ENCODE measurements around the gene USP2.

USP2 gene

DNA sequence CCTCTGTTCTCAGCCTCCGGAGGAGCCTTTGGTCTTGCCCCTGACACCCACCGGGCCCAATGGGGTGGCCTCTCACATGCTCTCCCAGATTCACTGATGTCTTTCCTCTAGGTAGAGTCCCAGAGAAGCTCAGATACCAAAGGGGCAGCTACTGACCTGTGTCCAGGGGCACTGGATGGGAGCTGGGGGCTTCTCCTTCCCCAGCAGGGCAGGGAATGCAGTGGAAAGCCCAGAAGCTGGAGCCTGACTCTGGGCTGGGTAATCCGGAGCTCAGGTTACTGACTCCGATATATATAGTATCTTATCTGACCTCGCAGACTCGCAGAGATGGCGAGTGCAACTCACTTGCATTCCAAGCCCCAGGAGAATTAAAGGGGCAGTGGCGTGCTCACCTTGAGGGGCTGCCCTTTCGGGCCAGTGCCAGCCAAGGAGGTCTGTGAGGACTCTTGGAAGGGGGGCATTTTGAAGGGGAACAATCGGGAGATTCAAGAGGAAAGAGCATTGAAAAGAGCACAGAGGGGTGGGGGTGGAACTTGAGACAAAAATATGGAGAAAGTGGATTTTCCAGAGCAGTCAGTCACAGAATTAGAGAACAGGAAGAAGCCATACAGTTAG, 2.5 kb downstream of the USP2 start (continued):
- TF ChIP-seq PPARA (CRISPR knock-in tag; IDR thresholded peaks at IDR 0.05; ENCODE audit: borderline replicate concordance) (no peak), ZFP3 (CRISPR knock-in tag; IDR thresholded peaks at IDR 0.05) (no peak), CSDC2 (CRISPR knock-in tag; IDR thresholded peaks at IDR 0.05) (no peak)

DNA sequence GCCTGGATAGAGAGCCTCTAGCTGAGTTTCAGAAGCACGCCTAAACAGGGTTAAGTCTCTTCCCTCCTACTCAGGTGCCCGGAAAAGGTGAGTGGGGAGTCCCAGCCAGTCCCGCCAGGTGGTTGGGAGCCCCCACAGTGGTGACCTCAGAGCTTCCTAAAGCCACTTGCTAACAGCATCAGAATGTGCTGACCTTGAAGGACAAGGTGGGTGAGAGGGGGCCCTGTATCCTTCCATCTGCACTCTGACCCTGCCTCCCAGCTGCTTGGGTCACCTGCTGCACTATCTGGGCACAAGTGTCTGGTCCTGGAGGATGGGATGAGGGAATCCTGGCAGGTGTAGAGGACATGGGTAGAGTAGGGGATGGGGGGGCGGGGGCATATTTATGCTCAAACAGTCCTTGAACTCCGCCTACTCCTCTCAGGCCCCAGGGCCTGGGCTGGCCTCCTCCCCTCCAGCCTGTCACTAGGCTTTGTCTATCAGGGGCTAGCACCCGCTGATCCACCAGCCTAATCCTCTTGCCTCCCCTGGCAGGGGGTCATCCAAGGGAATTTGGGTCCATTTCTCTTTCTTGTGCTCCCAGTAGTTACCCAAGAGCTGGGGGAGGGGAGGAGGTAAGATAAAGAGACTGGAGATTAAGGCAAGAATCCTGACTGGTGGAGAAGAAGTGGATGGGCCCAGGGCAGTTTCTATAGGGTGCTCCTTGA, 3.4 kb downstream of the USP2 start:
- no peak for ATAC-seq
- TF ChIP-seq, protein P1, sequence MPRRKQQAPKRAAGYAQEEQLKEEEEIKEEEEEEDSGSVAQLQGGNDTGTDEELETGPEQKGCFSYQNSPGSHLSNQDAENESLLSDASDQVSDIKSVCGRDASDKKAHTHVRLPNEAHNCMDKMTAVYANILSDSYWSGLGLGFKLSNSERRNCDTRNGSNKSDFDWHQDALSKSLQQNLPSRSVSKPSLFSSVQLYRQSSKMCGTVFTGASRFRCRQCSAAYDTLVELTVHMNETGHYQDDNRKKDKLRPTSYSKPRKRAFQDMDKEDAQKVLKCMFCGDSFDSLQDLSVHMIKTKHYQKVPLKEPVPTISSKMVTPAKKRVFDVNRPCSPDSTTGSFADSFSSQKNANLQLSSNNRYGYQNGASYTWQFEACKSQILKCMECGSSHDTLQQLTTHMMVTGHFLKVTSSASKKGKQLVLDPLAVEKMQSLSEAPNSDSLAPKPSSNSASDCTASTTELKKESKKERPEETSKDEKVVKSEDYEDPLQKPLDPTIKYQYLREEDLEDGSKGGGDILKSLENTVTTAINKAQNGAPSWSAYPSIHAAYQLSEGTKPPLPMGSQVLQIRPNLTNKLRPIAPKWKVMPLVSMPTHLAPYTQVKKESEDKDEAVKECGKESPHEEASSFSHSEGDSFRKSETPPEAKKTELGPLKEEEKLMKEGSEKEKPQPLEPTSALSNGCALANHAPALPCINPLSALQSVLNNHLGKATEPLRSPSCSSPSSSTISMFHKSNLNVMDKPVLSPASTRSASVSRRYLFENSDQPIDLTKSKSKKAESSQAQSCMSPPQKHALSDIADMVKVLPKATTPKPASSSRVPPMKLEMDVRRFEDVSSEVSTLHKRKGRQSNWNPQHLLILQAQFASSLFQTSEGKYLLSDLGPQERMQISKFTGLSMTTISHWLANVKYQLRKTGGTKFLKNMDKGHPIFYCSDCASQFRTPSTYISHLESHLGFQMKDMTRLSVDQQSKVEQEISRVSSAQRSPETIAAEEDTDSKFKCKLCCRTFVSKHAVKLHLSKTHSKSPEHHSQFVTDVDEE (CRISPR knock-in tag; IDR thresholded peaks at IDR 0.05), result no peak
- no peak for TF ChIP-seq CSDC2 (CRISPR knock-in tag; IDR thresholded peaks at IDR 0.05)
- no peak for TF ChIP-seq PPARA (CRISPR knock-in tag; IDR thresholded peaks at IDR 0.05; ENCODE audit: borderline replicate concordance)
- TF ChIP-seq ARNTL (CRISPR knock-in tag; IDR thresholded peaks at IDR 0.05; ENCODE audit: borderline replicate concordance, low read depth), result no peak
- TF ChIP-seq, protein P2, sequence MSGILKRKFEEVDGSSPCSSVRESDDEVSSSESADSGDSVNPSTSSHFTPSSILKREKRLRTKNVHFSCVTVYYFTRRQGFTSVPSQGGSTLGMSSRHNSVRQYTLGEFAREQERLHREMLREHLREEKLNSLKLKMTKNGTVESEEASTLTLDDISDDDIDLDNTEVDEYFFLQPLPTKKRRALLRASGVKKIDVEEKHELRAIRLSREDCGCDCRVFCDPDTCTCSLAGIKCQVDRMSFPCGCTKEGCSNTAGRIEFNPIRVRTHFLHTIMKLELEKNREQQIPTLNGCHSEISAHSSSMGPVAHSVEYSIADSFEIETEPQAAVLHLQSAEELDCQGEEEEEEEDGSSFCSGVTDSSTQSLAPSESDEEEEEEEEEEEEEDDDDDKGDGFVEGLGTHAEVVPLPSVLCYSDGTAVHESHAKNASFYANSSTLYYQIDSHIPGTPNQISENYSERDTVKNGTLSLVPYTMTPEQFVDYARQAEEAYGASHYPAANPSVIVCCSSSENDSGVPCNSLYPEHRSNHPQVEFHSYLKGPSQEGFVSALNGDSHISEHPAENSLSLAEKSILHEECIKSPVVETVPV (CRISPR knock-in tag; IDR thresholded peaks at IDR 0.05), result no peak
- TF ChIP-seq ISL1 (CRISPR knock-in tag; IDR thresholded peaks at IDR 0.05), result no peak
- no peak for TF ChIP-seq ESRRG (CRISPR knock-in tag; IDR thresholded peaks at IDR 0.05)
- no peak for TF ChIP-seq TOX (CRISPR knock-in tag; IDR thresholded peaks at IDR 0.05; ENCODE audit: borderline replicate concordance)
- TF ChIP-seq BACH2 (CRISPR knock-in tag; IDR thresholded peaks at IDR 0.05; ENCODE audit: borderline replicate concordance), result no peak
- TF ChIP-seq GLIS3 (CRISPR knock-in tag; IDR thresholded peaks at IDR 0.05), result no peak
- TF ChIP-seq, protein P3, sequence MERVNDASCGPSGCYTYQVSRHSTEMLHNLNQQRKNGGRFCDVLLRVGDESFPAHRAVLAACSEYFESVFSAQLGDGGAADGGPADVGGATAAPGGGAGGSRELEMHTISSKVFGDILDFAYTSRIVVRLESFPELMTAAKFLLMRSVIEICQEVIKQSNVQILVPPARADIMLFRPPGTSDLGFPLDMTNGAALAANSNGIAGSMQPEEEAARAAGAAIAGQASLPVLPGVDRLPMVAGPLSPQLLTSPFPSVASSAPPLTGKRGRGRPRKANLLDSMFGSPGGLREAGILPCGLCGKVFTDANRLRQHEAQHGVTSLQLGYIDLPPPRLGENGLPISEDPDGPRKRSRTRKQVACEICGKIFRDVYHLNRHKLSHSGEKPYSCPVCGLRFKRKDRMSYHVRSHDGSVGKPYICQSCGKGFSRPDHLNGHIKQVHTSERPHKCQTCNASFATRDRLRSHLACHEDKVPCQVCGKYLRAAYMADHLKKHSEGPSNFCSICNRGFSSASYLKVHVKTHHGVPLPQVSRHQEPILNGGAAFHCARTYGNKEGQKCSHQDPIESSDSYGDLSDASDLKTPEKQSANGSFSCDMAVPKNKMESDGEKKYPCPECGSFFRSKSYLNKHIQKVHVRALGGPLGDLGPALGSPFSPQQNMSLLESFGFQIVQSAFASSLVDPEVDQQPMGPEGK (CRISPR knock-in tag; IDR thresholded peaks at IDR 0.05; ENCODE audit: borderline replicate concordance), result no peak
- no peak for TF ChIP-seq SNAI2 (CRISPR knock-in tag; IDR thresholded peaks at IDR 0.05)
- TF ChIP-seq TCF4 (CRISPR knock-in tag; IDR thresholded peaks at IDR 0.05; ENCODE audit: borderline replicate concordance), result no peak
- TF ChIP-seq, protein P4, sequence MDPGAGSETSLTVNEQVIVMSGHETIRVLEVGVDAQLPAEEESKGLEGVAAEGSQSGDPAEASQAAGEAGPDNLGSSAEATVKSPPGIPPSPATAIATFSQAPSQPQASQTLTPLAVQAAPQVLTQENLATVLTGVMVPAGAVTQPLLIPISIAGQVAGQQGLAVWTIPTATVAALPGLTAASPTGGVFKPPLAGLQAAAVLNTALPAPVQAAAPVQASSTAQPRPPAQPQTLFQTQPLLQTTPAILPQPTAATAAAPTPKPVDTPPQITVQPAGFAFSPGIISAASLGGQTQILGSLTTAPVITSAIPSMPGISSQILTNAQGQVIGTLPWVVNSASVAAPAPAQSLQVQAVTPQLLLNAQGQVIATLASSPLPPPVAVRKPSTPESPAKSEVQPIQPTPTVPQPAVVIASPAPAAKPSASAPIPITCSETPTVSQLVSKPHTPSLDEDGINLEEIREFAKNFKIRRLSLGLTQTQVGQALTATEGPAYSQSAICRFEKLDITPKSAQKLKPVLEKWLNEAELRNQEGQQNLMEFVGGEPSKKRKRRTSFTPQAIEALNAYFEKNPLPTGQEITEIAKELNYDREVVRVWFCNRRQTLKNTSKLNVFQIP (CRISPR knock-in tag; IDR thresholded peaks at IDR 0.05; ENCODE audit: borderline replicate concordance, low read depth), result no peak
- no peak for TF ChIP-seq ZNF8 (CRISPR knock-in tag; IDR thresholded peaks at IDR 0.05)
- TF ChIP-seq, protein P5, sequence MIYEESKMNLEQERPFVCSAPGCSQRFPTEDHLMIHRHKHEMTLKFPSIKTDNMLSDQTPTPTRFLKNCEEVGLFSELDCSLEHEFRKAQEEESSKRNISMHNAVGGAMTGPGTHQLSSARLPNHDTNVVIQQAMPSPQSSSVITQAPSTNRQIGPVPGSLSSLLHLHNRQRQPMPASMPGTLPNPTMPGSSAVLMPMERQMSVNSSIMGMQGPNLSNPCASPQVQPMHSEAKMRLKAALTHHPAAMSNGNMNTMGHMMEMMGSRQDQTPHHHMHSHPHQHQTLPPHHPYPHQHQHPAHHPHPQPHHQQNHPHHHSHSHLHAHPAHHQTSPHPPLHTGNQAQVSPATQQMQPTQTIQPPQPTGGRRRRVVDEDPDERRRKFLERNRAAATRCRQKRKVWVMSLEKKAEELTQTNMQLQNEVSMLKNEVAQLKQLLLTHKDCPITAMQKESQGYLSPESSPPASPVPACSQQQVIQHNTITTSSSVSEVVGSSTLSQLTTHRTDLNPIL (CRISPR knock-in tag; IDR thresholded peaks at IDR 0.05; ENCODE audit: low read depth), result no peak
- TF ChIP-seq OSR1 (CRISPR knock-in tag; IDR thresholded peaks at IDR 0.05), result no peak

DNA sequence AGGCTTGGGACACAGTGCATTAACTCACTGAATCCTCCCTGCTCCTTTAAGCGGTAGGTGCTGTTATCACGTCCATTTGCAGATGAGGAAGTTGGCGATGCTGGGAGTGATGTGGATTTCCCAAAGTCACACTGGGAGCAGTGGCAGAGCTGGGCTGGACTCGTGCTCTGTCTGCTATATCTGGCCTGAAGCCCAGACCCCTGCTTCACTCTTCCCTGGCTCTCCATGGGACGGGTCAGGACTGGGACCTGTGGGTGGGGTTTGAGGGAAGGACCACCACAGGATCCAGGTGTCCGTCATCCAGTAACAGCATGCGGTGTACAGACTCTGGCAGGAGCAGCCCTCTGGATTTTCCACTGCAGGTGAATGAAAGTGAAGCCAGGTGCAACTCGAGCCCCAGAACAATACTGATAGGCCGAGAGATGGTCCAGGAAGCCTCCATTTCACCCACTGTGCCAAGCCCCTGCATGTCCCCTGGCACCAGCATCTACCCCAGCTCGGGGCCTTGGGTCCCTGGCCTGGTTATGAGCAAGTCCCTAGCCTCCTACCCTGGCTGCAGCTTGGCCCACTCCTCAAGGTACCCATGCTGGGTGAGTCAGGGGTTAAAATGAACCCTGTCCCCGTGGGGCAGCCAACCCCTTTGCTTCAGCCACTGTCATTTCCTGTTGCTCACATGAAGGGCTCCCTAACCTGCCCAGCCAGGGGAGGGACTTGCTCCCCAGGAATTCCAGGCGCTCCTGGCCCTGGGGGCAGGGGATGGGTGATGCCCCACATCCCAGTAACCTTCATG, 4.2 kb downstream of the USP2 start:
- no peak for ATAC-seq

More for the DNA sequence above, 4.2 kb downstream of the USP2 start:
- TF ChIP-seq RARB (CRISPR knock-in tag; IDR thresholded peaks at IDR 0.05) (no peak), GLIS3 (CRISPR knock-in tag; IDR thresholded peaks at IDR 0.05) (no peak), ZNF70 (CRISPR knock-in tag; IDR thresholded peaks at IDR 0.05) (no peak), SNAI2 (CRISPR knock-in tag; IDR thresholded peaks at IDR 0.05) (no peak), ESRRG (CRISPR knock-in tag; IDR thresholded peaks at IDR 0.05) (no peak), ZFP30 (CRISPR knock-in tag; IDR thresholded peaks at IDR 0.05) (no peak)
- TF ChIP-seq, protein P3 (CRISPR knock-in tag; IDR thresholded peaks at IDR 0.05; ENCODE audit: borderline replicate concordance), result no peak
- TF ChIP-seq, protein P2 (CRISPR knock-in tag; IDR thresholded peaks at IDR 0.05), result no peak
- TF ChIP-seq, protein P4 (CRISPR knock-in tag; IDR thresholded peaks at IDR 0.05; ENCODE audit: borderline replicate concordance, low read depth), result no peak

All from SK-N-SH treated with all-trans-retinoic acid at 6 μM for 48 hours (cell line).